GM23248 (cell line): ENCODE results near the gene GTF2B.

Experiments used
- EZH2 ChIP-seq: fragments of 200-600 bp; sonication (generic); IDR thresholded peaks from 2 replicates; pipeline ENCODE4 v1.6.1; 2018; ENCODE audit warnings: antibody characterized with exemption, mild to moderate bottlenecking; ENCODE audit not compliant: insufficient read depth, poor library complexity, severe bottlenecking
- EZH2phosphoT487 ChIP-seq: fragments of 200-600 bp; sonication (generic); IDR thresholded peaks from 2 replicates; pipeline ENCODE4 v1.6.1; 2018; ENCODE audit warnings: antibody characterized with exemption, moderate library complexity, mild to moderate bottlenecking, low read depth; ENCODE audit not compliant: insufficient read depth

DNA sequence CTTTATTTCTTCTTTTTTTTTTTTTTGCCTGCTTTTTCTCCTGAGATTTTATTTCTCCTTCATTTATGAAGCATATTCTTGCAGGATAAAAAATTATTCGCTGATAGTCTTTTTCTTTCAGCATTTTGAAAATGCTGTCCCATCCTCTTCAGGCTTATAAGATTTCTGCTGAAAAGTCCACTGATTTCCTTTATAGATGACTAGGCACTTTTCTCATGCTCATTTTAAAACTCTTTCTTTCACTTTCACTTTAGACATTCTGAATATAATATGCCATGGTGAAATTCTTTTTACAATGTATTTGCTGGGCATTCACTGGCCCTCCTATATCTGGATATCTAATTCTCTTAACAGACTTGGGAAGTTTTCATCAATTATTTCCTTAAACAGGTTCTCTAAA is 25.5 kb upstream of the GTF2B start:
- TF ChIP-seq EZH2phosphoT487: no peak
- TF ChIP-seq EZH2: no peak
